Stimulated activated CD8-positive, alpha-beta memory T cell treated with anti-CD3 and anti-CD28 coated beads, Interleukin-4, amount 100 ng/mL, for 48 hours (primary cell): ENCODE results near the gene ST6GALNAC3.

Experiments
- DNase-seq: peaks from one replicate; pipeline ENCODE4 v3.0.0-alpha.2; 2020

The ST6GALNAC3 gene

DNA sequence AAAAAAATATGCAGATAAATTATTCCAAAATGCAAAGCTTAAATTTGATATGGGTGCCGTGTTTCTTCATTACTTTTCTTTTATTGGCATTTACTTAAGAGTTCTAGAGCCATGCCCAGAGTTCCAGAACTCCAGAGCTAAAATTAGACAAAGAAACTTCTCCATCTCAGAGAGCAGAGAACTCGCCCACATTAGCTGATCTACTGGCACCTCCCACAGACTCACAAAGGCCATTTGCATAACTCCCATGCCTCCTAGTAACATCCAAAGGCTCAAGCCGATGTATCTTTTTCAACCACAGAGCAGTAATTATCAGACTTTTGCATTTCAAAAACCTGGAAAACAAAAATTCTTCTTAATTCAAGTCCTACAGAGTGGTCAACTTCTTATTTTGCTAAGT lies 468.9 kb downstream of the ST6GALNAC3 start:
- no peak for DNase-seq

- no peak for DNase-seq
Measured at GRCh38 chr1:76546354-76546933, 471.9 kb downstream of the ST6GALNAC3 start.

- DNase-seq: no peak
Measured at GRCh38 chr1:76547916-76548315, 473.4 kb downstream of the ST6GALNAC3 start.

DNA sequence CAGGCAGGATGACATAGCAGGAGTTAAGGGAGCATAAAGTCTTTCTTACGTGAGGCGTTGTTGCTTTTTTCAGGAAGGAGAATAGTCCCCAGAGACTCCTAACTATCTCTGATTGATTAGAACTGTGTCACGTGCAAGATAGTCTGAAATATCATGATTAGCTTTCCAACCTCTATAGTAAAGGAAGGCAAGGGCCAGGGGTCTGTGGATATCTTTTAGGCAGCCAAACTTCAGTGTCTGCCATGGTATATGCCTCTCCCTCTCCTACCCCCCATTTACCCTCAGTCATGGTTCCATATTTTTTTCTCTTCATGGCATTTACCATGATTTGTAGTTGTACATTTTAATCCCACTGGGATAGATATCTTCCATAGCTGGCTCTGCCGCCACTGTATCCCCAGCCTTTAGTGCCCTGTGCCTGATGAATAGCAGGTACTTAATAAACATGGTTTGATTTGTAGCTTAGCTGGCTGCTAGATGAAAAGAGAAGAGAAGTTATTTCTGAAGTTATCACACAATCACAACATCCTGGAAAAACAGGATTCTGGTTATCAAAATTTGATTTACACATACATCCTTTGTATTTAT lies 474.1 kb downstream of the ST6GALNAC3 start:
- no peak for DNase-seq

DNA sequence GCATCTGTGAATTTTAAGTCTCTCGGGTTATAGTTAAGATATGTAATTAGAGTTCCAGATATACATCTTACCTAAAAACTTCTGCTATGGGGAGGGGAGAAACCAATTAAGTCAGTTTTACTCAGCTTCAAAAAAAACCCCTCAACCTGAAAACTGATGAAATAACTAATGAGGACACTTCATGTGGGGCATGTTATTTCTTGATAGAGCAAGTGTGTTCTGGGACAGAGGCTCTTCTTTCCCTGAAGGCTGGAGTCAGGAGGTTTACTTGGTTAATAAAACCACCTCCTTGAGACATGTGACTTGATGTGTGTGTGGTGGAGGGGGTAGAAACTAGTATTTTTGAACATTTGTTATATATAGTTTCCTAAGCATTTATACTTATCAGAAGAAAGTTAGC lies 479.7 kb downstream of the ST6GALNAC3 start:
- no peak for DNase-seq

GRCh38 chr1:76562292-76562691 lies 487.7 kb downstream of the ST6GALNAC3 start:
- DNase-seq: no peak

DNA sequence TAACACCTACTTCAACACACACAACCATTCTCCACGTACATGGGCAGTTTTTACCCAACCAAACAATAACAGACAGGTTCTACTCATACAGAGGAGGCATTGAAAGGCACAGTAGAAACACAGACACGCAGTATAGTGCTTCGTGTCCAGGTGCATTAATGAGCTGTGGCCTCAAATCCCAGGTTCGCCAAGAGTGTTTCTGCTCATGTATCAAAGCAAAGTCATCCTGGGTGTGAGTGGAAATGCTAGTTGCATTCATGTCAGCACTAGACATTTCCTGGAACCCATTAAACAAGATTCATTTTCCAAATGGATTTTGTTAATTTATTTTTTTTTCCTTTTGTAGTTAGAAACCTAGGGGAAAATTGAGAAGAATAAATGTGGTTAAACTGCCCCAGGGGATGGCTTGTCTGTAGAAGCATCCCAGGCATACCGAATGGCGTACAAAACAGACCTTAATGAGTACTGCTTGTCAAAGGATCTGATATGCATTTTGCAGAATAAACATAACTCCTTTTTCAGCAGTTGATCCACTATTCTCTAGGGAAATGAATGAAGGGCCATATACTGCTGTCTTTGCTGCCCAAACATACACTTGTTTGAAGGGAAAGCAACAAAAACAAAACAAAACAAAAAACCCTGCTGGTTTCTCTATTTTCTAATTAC lies 494.2 kb downstream of the ST6GALNAC3 start:
- DNase-seq: no peak

- no peak for DNase-seq
Measured at GRCh38 chr1:76571248-76571647, 496.7 kb downstream of the ST6GALNAC3 start.

DNA sequence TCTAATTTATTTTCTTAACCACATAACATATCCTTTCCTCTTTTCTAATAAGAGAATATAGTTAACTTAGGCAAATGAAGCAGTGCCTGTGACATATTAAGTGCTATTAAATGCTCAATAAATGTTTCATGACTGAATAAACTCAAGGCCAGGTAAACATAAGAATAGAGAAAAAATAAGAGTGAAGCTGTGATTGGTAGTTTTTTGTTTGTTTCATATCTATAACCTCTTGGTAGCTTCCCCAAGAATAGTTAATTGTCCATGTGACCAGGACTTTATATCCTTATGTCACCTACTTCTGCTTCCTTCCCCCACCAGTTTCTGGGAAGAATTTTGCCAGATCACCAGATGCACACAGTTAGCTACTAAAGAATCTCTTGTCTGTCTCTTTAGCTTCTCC lies 497.7 kb downstream of the ST6GALNAC3 start:
- DNase-seq: no peak

DNA sequence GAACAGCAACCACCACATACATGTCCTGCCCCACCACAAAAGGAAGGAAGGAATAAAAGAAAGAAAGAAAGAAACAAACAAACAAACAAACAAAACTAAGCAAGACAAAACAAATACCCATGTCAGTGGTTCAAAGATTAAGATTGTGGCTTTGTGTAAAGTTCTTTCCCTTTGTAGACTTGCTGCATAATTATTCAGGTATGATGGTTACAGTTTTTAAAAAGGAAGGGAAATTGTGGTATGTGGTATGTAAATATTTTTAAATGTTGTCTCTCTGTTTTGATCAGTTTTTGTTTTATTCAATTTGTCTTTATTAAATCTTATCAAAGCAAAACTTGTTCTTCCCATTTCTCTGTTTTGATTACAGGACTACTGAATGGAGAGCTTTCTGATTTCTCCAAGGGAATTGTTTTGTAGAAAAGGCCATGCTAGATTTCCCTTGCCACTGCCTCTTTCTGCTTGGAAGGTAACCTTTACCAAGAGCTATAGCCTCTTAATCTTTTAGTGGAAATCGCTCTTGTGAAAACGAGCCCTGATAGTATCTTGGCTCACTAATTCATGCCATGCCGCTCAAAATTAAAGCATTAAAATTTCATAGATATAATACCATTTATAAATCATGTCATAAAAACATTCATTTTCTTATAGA lies 502.5 kb downstream of the ST6GALNAC3 start:
- no peak for DNase-seq

- no peak for DNase-seq
Measured at GRCh38 chr1:76577525-76578185, 503.1 kb downstream of the ST6GALNAC3 start.

GRCh38 chr1:76580206-76580605 lies 505.7 kb downstream of the ST6GALNAC3 start:
- no peak for DNase-seq

GRCh38 chr1:76581712-76582111 lies 507.2 kb downstream of the ST6GALNAC3 start:
- DNase-seq: no peak

GRCh38 chr1:76583235-76583868 lies 508.8 kb downstream of the ST6GALNAC3 start:
- no peak for DNase-seq

DNA sequence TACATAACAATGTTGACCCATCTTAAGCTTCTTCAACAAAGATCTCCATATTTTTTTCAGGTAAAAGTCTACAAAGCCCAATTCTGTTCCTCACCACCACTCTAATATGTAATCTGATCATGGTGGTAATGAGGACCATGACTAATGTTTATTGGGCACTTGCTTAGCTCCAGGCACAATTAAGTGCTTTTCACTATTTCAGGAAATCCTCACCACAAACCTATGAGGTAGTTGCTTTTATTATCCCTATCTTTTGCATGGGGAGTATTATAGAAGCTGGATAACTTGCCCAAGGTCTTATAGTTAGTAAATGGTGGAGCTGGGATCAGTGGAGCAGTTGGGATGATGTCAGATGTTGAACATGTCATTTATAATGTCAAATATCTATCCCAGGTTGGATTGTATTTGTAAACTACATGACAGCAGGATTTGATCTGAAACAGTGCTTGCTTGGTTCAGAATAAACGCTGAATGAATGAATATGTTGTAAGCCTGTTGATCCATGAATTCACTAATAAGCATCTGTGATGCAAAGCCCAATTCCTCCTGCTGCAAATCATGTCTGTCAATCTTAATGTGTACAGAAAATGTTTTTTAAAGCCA lies 509.4 kb downstream of the ST6GALNAC3 start:
- no peak for DNase-seq

- DNase-seq: no peak
Measured at GRCh38 chr1:76585980-76586674, 511.6 kb downstream of the ST6GALNAC3 start.

GRCh38 chr1:76587212-76587611 lies 512.7 kb downstream of the ST6GALNAC3 start:
- no peak for DNase-seq

GRCh38 chr1:76591461-76591860 lies 516.9 kb downstream of the ST6GALNAC3 start:
- DNase-seq: no peak

GRCh38 chr1:76591963-76592362 lies 517.4 kb downstream of the ST6GALNAC3 start:
- no peak for DNase-seq

DNA sequence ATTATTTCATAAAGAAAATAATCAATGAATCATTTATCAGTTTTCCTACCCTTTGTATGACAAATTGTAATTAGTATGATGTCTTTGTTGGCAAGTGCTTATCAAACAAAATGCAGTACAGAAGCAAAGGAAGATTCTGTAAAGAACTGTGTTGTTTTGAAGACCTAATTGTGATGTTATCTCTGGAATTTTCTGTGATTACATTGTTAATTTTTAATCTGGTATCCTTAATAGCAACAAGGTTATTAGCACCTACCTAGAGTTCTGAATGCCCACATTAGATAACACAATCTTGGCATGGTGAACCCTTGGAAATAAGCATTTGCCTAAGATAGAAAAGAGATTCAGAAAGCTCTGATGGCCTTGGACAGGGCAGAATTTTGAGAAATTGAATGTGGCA lies 518.6 kb downstream of the ST6GALNAC3 start:
- no peak for DNase-seq

GRCh38 chr1:76593618-76594017 lies 519.1 kb downstream of the ST6GALNAC3 start:
- DNase-seq: no peak

- DNase-seq: no peak
Measured at GRCh38 chr1:76595024-76595423, 520.5 kb downstream of the ST6GALNAC3 start.
